ENCODE results near the gene ASB10. TPM values are rescaled to one million over a fixed set of nuclear protein-coding genes. Genes with fewer than 3 reads are reported as not detected.

Gene ASB10
- total RNA-seq, 1 donor from 2014 or later: not detected

- TF ChIP-seq CTCF (IDR thresholded peaks at IDR 0.05; ENCODE audit: insufficient read depth, low read length, severe bottlenecking): no peak
- H3K4me3 ChIP-seq (ENCODE audit: low read depth, low read length): no peak overlapping the region
- H3K36me3 ChIP-seq (ENCODE audit: control insufficient read depth, insufficient read depth, low read length): peaks cover 53% of the 10 kb centered on the region
- DNase-seq (ENCODE audit: low read depth) (no peak), FAIRE-seq (no peak)
- no peaks in the 10 kb centered on the region for H3K27me3 ChIP-seq (ENCODE audit: control insufficient read depth, insufficient read depth, low read length)
Observed at GRCh38 chr7:151139791-151140190, 47.3 kb downstream of the ASB10 start.

GRCh38 chr7:151139071-151139790 lies 47.8 kb downstream of the ASB10 start:
- H3K27me3 ChIP-seq (ENCODE audit: control insufficient read depth, insufficient read depth, low read length): no peaks in the 10 kb centered on the region
- peaks cover 56% of the 10 kb centered on the region for H3K36me3 ChIP-seq (ENCODE audit: control insufficient read depth, insufficient read depth, low read length)
- FAIRE-seq (no peak), DNase-seq (ENCODE audit: low read depth) (no peak)
- H3K4me3 ChIP-seq (ENCODE audit: low read depth, low read length): no peak overlapping the region
- no peak for TF ChIP-seq CTCF (IDR thresholded peaks at IDR 0.05; ENCODE audit: insufficient read depth, low read length, severe bottlenecking)

GRCh38 chr7:151138153-151138851 lies 48.7 kb downstream of the ASB10 start:
- Histone ChIP-seq H3K27me3 (ENCODE audit: control insufficient read depth, insufficient read depth, low read length) (no peaks in the 10 kb centered on the region), H3K36me3 (ENCODE audit: control insufficient read depth, insufficient read depth, low read length) (peaks cover 59% of the 10 kb centered on the region), H3K4me3 (ENCODE audit: low read depth, low read length) (no peak overlapping the region)
- no peak for TF ChIP-seq CTCF (IDR thresholded peaks at IDR 0.05; ENCODE audit: insufficient read depth, low read length, severe bottlenecking)
- FAIRE-seq (no peak), DNase-seq (ENCODE audit: low read depth) (no peak)

DNA sequence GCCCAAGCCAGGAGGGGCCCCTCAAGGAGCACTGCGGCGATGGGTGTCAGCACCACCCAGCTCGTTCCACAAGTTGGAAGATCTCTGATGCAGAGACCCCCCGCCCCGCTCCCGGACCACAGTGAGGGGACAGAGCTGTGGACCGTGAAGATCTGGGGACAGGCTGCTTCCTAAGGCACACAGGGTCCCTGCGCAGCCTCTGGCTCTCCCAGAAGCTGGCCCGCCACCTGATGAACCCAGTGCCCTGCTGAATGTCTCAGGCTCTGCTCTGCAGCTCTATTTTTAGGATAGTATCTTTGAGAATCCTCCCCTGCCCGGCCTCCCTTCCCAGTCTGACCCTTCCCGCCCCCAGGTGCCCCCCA lies 49.3 kb downstream of the ASB10 start:
- Histone ChIP-seq H3K36me3 (ENCODE audit: control insufficient read depth, insufficient read depth, low read length) (peaks cover 59% of the 10 kb centered on the region), H3K4me3 (ENCODE audit: low read depth, low read length) (no peak overlapping the region), H3K27me3 (ENCODE audit: control insufficient read depth, insufficient read depth, low read length) (no peaks in the 10 kb centered on the region)
- FAIRE-seq: no peak
- no peak for TF ChIP-seq CTCF (IDR thresholded peaks at IDR 0.05; ENCODE audit: insufficient read depth, low read length, severe bottlenecking)
- no peak for DNase-seq (ENCODE audit: low read depth)

DNA sequence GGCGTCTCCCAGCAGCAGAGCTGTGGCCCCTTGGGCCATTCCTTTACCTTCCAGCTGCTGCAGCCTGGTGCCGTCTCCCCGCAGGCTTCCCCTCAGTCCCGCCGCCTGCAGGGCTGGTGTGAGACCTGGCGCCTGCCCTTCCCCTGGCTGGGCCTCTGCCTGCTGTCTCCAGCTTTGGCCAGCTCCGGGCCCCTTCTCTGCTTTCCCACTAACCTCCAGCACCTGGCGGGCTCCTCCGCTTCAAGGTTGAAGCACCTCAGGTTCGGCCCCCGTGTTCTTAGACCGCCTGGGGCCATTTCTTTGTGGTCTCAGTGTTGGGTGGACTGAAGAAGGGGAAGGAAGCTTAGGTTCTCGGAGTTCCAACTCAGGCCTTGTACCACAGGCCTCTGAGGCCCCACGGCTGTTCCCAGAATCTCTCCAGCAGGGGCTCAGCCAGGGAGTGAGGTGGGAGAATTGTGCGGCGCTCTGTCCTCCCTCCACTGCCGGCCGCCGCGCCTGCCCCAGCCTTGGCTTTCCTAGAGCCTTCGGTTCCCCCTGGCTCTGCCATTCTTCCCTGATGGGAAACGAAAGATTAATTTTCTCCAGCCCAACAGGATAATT lies 49.9 kb downstream of the ASB10 start:
- peaks cover 61% of the 10 kb centered on the region for H3K36me3 ChIP-seq (ENCODE audit: control insufficient read depth, insufficient read depth, low read length)
- TF ChIP-seq CTCF (IDR thresholded peaks at IDR 0.05; ENCODE audit: insufficient read depth, low read length, severe bottlenecking): no peak

More for the DNA sequence above, 49.9 kb downstream of the ASB10 start:
- no peaks in the 10 kb centered on the region for H3K27me3 ChIP-seq (ENCODE audit: control insufficient read depth, insufficient read depth, low read length)
- DNase-seq (ENCODE audit: low read depth) (no peak), FAIRE-seq (no peak)
- no peak overlapping the region for H3K4me3 ChIP-seq (ENCODE audit: low read depth, low read length)
